Fibroblast of the aortic adventitia (primary cell): ENCODE measurements around the gene RANBP17. TPM values are rescaled to one million over a fixed set of nuclear protein-coding genes. Genes with fewer than 3 reads are reported as not detected.

ENCODE experiments used
- DNase-seq: peaks from one replicate; pipeline ENCODE4 v3.0.0-alpha.2; 2010; ENCODE audit warnings: low read depth
- H3K4me3 ChIP-seq: 2 replicates; pipeline ENCODE4 v1.5.1; 2011; ENCODE audit warnings: low read depth, mild to moderate bottlenecking, control low read depth, low read length, moderate library complexity
- CTCF ChIP-seq: IDR thresholded peaks from 2 replicates; pipeline ENCODE4 v1.5.1; 2011; ENCODE audit warnings: mild to moderate bottlenecking, low read length, control low read depth, inconsistent platforms; ENCODE audit not compliant: insufficient read depth
- total RNA-seq: library from RNA; depleted of rRNA; stranded (reverse); fragments of >200 nt; gene quantifications from 2 replicates; pipeline ENCODE4 v1.2.3, GENCODE V29; 2012; ENCODE audit warnings: low replicate concordance

The RANBP17 gene
- total RNA-seq, 1 donor, result 10.6 TPM

GRCh38 chr5:170846846-170847245 is 15.0 kb upstream of the RANBP17 start:
- no peak for DNase-seq
- TF ChIP-seq CTCF, result no peak

GRCh38 chr5:170848033-170848432 is 13.8 kb upstream of the RANBP17 start:
- TF ChIP-seq CTCF, result no peak
- peak; percentile 5 for DNase-seq
- H3K4me3 ChIP-seq, result no peak overlapping the region

More at GRCh38 chr5:170846846-170847245, 15.0 kb upstream of the RANBP17 start:
- H3K4me3 ChIP-seq, result no peak overlapping the region

GRCh38 chr5:170849374-170849773 is 12.4 kb upstream of the RANBP17 start:
- no peak overlapping the region for H3K4me3 ChIP-seq
- no peak for DNase-seq
- no peak for TF ChIP-seq CTCF

GRCh38 chr5:170854566-170854965 is 7.3 kb upstream of the RANBP17 start:
- no peak overlapping the region for H3K4me3 ChIP-seq
- TF ChIP-seq CTCF, result no peak
- DNase-seq, result no peak

- TF ChIP-seq CTCF, result no peak
- no peak overlapping the region for H3K4me3 ChIP-seq
- DNase-seq, result no peak
Measured at GRCh38 chr5:170857066-170857465, 4.8 kb upstream of the RANBP17 start.

- TF ChIP-seq CTCF, result no peak
- DNase-seq, result no peak
- H3K4me3 ChIP-seq, result no peak overlapping the region
Measured at GRCh38 chr5:170860415-170860814, 1.4 kb upstream of the RANBP17 start.

- no peak for TF ChIP-seq CTCF
- no peak overlapping the region for H3K4me3 ChIP-seq
- DNase-seq, result no peak
Measured at GRCh38 chr5:170860818-170861666, 776 bp upstream of the RANBP17 start.
